ENCODE data around the gene LDB1.

The LDB1 gene

GRCh38 chr10:102120142-102120990 is at the start of gene LDB1:
Gene LDB1 (minus strand): TSS chr10:102120368. CDS start chr10:102120110, 258 bp downstream.
- H3K27me3 Mint-ChIP-seq: no peaks in the 10 kb centered on the region
- peak within 1 kb of the TSS; percentile 91 to 99 for H3K4me3 Mint-ChIP-seq
- peak; percentile 63 for ATAC-seq
- DNase-seq: peak; percentile 75 to 76
- H3K27ac Mint-ChIP-seq: peak within 1 kb of the TSS; percentile 93 to 98
- H3K4me1 Mint-ChIP-seq: peaks cover 50% of the 10 kb centered on the region
- no peaks in the 10 kb centered on the region for H3K9me3 Mint-ChIP-seq

- Mint-ChIP-seq H3K9me3 (no peaks in the 10 kb centered on the region), H3K4me1 (peaks cover 12% of the 10 kb centered on the region), H3K27me3 (no peaks in the 10 kb centered on the region), H3K4me3 (no peak overlapping the region), H3K27ac (no peak overlapping the region)
- ATAC-seq (no peak), DNase-seq (no peak)
These were observed 47.7 kb upstream of the LDB1 start for GRCh38 chr10:102167861-102168260.

- Mint-ChIP-seq H3K27me3 (no peaks in the 10 kb centered on the region), H3K4me3 (no peak overlapping the region), H3K4me1 (peaks cover 26% of the 10 kb centered on the region), H3K27ac (no peak overlapping the region), H3K9me3 (no peaks in the 10 kb centered on the region)
- DNase-seq (no peak), ATAC-seq (no peak)
These were observed 43.3 kb upstream of the LDB1 start for GRCh38 chr10:102163342-102163989.

GRCh38 chr10:102159831-102160230 is 39.7 kb upstream of the LDB1 start:
- Mint-ChIP-seq H3K27me3 (no peaks in the 10 kb centered on the region), H3K9me3 (no peaks in the 10 kb centered on the region), H3K27ac (peak overlapping the region in 1 of 2 donors; percentile 80), H3K4me3 (no peak overlapping the region), H3K4me1 (peaks cover 61% of the 10 kb centered on the region)
- DNase-seq (no peak), ATAC-seq (no peak)

- DNase-seq (no peak), ATAC-seq (no peak)
- H3K27ac Mint-ChIP-seq: peak overlapping the region; percentile 29 to 72
- no peak overlapping the region for H3K4me3 Mint-ChIP-seq
- peaks cover 67% of the 10 kb centered on the region for H3K4me1 Mint-ChIP-seq
- H3K27me3 Mint-ChIP-seq: no peaks in the 10 kb centered on the region
- no peaks in the 10 kb centered on the region for H3K9me3 Mint-ChIP-seq
These were observed 39.0 kb upstream of the LDB1 start for GRCh38 chr10:102159051-102159597.

GRCh38 chr10:102157224-102157623 is 37.1 kb upstream of the LDB1 start:
- H3K27me3 Mint-ChIP-seq: no peaks in the 10 kb centered on the region
- H3K4me1 Mint-ChIP-seq: peaks cover 82% of the 10 kb centered on the region
- H3K4me3 Mint-ChIP-seq: no peak overlapping the region
- DNase-seq (no peak), ATAC-seq (no peak)
- H3K9me3 Mint-ChIP-seq: no peaks in the 10 kb centered on the region
- H3K27ac Mint-ChIP-seq: peak overlapping the region; percentile 14 to 83

- Mint-ChIP-seq H3K27ac (peak overlapping the region; percentile 84 to 94), H3K4me1 (peaks cover 85% of the 10 kb centered on the region), H3K9me3 (no peaks in the 10 kb centered on the region), H3K27me3 (no peaks in the 10 kb centered on the region), H3K4me3 (peak overlapping the region; percentile 66 to 91)
- DNase-seq: no peak
- no peak for ATAC-seq
These were observed 34.4 kb upstream of the LDB1 start for GRCh38 chr10:102154466-102155116.

- H3K4me1 Mint-ChIP-seq: peaks cover 71% of the 10 kb centered on the region
- DNase-seq: no peak
- peak overlapping the region; percentile 91 to 98 for H3K4me3 Mint-ChIP-seq
- ATAC-seq: no peak
- H3K27ac Mint-ChIP-seq: peak overlapping the region; percentile 89 to 98
- no peaks in the 10 kb centered on the region for H3K9me3 Mint-ChIP-seq
- H3K27me3 Mint-ChIP-seq: no peaks in the 10 kb centered on the region
These were observed 33.0 kb upstream of the LDB1 start for GRCh38 chr10:102153093-102153620.

- Mint-ChIP-seq H3K27me3 (no peaks in the 10 kb centered on the region), H3K4me1 (peaks cover 66% of the 10 kb centered on the region), H3K4me3 (peak overlapping the region; percentile 91 to 98), H3K27ac (peak overlapping the region; percentile 89 to 98), H3K9me3 (no peaks in the 10 kb centered on the region)
- DNase-seq (no peak), ATAC-seq (peak; percentile 51)
These were observed 32.4 kb upstream of the LDB1 start for GRCh38 chr10:102152545-102152890.

GRCh38 chr10:102151774-102152544 is 31.8 kb upstream of the LDB1 start, which contains the start of gene NOLC1:
Gene NOLC1 (plus strand): TSS chr10:102152389. CDS start chr10:102152411, 22 bp downstream.
- ATAC-seq: peak; percentile 97
- H3K4me3 Mint-ChIP-seq: peak within 1 kb of the TSS; percentile 91 to 98
- H3K9me3 Mint-ChIP-seq: no peaks in the 10 kb centered on the region
- peak within 1 kb of the TSS; percentile 96 to 98 for H3K27ac Mint-ChIP-seq
- peaks cover 61% of the 10 kb centered on the region for H3K4me1 Mint-ChIP-seq
- H3K27me3 Mint-ChIP-seq: no peaks in the 10 kb centered on the region
- peak; percentile 99 to 100 for DNase-seq

- Mint-ChIP-seq H3K4me1 (peaks cover 53% of the 10 kb centered on the region), H3K9me3 (no peaks in the 10 kb centered on the region), H3K27ac (peak overlapping the region; percentile 96 to 98), H3K27me3 (no peaks in the 10 kb centered on the region), H3K4me3 (peak overlapping the region; percentile 91 to 98)
- ATAC-seq (no peak), DNase-seq (no peak)
These were observed 31.0 kb upstream of the LDB1 start for GRCh38 chr10:102150970-102151773.

GRCh38 chr10:102148275-102148674 is 28.1 kb upstream of the LDB1 start:
- H3K27me3 Mint-ChIP-seq: no peaks in the 10 kb centered on the region
- H3K27ac Mint-ChIP-seq: peak overlapping the region; percentile 1 to 34
- H3K9me3 Mint-ChIP-seq: no peaks in the 10 kb centered on the region
- H3K4me3 Mint-ChIP-seq: no peak overlapping the region
- DNase-seq (no peak), ATAC-seq (no peak)
- H3K4me1 Mint-ChIP-seq: peaks cover 31% of the 10 kb centered on the region

- peak overlapping the region in 1 of 2 donors; percentile 81 for H3K27ac Mint-ChIP-seq
- H3K4me1 Mint-ChIP-seq: peaks cover 31% of the 10 kb centered on the region
- no peaks in the 10 kb centered on the region for H3K27me3 Mint-ChIP-seq
- ATAC-seq (no peak), DNase-seq (no peak)
- no peaks in the 10 kb centered on the region for H3K9me3 Mint-ChIP-seq
- H3K4me3 Mint-ChIP-seq: no peak overlapping the region
These were observed 27.4 kb upstream of the LDB1 start for GRCh38 chr10:102147561-102147960.

- Mint-ChIP-seq H3K4me1 (peaks cover 33% of the 10 kb centered on the region), H3K9me3 (no peaks in the 10 kb centered on the region), H3K27me3 (no peaks in the 10 kb centered on the region), H3K27ac (peak overlapping the region; percentile 52 to 81), H3K4me3 (no peak overlapping the region)
- ATAC-seq: no peak
- no peak for DNase-seq
These were observed 26.8 kb upstream of the LDB1 start for GRCh38 chr10:102146971-102147428.

Measured in stimulated activated naive CD8-positive, alpha-beta T cell treated with anti-CD3 and anti-CD28 coated beads, Interleukin-15, amount 100 ng/mL, for 72 hours (primary cell).